Gastrocnemius medialis (tissue), 4 donors: ENCODE data around the gene TTC4.

Experiments
- POLR2A ChIP-seq, 2 donors: fragments of 450-650 bp; IDR thresholded peaks; one replicate each; pipeline ENCODE4 v1.6.1; 2017; ENCODE audit warnings: antibody characterized with exemption in 2 of 2, mild to moderate bottlenecking in 2 of 2, moderate library complexity in 2 of 2
- TF ChIP-seq, protein P1 (sequence below), 5 experiments: fragments of 450-650 bp in 3 of 5; fragments of 200-600 bp in 2 of 5; sonication (generic) in 2 of 5; IDR thresholded peaks in 4 of 5; conservative IDR thresholded peaks in 1 of 5; 1 replicate in 4 of 5; 2 replicates in 1 of 5; pipeline ENCODE4 v1.5.1; 2016 to 2019; ENCODE audit warnings: antibody characterized with exemption in 5 of 5, mild to moderate bottlenecking in 3 of 5, moderate library complexity in 3 of 5

DNA sequence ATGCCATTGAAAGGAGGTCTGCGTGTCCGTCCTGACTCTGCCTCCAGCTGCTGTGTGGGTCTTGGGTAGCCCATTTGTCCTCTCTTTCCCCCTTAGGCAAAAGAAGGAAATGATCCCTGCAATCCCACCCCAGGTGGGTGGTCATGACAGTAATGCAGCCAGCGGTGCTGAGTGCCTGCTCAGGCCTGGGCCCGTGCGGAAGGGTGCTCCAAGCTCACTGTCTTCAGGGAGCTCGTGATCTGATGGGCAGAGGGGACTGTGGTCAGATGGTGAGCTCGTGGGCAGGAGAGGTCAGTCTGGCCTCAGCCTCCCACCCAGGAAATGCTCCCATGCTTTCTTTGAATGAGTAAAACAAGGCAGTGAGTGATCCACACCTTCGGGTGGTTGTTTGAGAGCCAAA is 35.3 kb upstream of the TTC4 start:
- TF ChIP-seq, protein P1, sequence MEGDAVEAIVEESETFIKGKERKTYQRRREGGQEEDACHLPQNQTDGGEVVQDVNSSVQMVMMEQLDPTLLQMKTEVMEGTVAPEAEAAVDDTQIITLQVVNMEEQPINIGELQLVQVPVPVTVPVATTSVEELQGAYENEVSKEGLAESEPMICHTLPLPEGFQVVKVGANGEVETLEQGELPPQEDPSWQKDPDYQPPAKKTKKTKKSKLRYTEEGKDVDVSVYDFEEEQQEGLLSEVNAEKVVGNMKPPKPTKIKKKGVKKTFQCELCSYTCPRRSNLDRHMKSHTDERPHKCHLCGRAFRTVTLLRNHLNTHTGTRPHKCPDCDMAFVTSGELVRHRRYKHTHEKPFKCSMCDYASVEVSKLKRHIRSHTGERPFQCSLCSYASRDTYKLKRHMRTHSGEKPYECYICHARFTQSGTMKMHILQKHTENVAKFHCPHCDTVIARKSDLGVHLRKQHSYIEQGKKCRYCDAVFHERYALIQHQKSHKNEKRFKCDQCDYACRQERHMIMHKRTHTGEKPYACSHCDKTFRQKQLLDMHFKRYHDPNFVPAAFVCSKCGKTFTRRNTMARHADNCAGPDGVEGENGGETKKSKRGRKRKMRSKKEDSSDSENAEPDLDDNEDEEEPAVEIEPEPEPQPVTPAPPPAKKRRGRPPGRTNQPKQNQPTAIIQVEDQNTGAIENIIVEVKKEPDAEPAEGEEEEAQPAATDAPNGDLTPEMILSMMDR (IDR thresholded peaks at IDR 0.05 in 4 of 5, conservative IDR thresholded peaks at IDR 0.05 in 1 of 5) = no peak
- TF ChIP-seq POLR2A (IDR thresholded peaks at IDR 0.05) = no peak
